HG03575 (cell line): Measurements from ENCODE around the gene NPTXR.

Experiments used
- ATAC-seq: cut with Tn5 transposase; IDR thresholded peaks from one replicate; pipeline ENCODE4 v1.9.1; 2021; ENCODE audit not compliant: unreplicated experiment, insufficient number of reproducible peaks, low FRiP score; ENCODE audit errors: extremely low read depth

Gene NPTXR

GRCh38 chr22:38870312-38870741 lies 26.5 kb upstream of the NPTXR start:
- no peak for ATAC-seq

- ATAC-seq, result no peak
Measured at GRCh38 chr22:38869663-38870062, 25.8 kb upstream of the NPTXR start.

DNA sequence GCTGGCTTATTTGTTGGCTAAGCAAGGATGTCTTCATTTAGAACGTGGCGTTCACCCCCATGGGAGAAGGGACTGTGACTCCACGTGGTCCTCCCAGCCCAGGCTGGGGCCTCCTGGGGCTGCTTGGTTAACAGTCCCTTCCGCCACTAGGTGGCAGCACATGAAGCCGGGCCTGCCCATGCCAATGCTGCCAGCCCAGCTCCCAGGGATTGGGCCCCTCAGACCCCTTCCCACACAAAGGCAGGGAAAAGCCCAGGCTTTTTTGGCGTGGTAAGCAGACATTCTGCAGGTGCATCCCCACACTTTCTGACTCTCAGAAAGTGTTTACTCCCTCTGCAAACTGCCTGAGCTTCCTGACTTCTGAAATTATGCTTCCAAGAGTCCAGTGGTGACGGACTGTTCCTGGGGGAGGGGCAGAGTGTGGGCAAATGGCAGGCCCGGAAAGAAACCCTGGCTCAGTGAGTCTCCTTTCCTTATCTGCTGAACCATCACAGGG lies 25.1 kb upstream of the NPTXR start:
- no peak for ATAC-seq

DNA sequence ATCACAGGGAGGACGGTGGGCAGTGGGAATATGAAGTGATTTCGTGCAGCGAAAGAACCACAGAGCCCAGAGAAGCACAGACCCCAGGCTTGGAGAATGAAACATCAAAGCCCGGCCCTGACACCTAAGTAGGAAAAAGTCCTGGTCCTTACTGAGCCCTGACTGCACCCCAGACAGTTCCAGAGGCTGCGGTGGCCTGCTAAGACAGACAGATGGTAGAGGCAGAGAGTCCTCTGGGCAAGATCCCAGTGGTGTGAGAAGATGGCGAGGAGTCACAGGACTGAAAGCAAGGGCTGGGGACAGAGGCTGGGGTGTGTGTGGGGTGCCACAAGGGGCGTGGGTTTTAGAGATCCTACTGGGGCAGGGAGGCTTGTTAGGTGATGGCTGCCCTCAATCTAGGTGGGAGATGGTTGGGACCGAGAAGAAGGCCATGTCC lies 24.5 kb upstream of the NPTXR start:
- ATAC-seq, result no peak

DNA sequence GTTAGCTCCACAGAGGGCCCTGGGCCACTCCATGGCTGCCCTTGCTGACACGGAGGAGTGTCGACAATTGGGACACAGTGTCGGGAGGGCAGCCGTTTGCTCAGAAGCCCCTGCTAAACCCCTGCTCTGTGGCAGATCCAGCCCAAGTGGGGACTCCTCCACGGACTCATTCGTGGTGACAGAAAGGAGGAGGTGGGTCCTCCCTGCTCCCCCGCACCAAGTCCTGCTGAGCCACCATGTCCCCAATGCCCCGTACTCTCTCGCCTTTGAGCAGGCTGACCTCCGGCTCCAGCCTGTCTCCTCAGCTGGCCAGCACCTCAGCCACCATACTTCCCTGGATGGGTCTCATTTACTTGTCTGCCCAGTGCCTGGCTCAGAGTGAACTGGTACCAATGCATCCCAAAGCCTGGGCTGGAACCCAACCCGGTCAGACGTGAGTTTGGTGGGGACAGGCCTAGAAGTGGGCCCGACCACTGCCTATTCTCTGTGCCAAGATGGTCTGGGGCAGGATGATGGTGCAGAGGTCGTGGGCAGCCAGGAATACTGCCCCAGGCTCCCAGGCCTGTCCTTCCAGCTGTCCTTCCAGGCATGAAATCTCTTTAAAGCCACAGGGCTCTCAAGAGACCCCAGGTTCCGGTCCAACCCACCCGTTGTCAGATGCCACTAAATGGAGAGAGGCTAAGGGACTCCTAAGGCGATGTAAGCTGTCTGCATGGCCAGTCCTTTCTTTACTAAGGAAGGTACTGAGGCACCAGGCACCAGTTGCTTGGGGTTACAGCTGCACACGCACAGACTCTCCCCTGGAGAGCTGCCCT lies 23.9 kb upstream of the NPTXR start:
- ATAC-seq, result no peak

DNA sequence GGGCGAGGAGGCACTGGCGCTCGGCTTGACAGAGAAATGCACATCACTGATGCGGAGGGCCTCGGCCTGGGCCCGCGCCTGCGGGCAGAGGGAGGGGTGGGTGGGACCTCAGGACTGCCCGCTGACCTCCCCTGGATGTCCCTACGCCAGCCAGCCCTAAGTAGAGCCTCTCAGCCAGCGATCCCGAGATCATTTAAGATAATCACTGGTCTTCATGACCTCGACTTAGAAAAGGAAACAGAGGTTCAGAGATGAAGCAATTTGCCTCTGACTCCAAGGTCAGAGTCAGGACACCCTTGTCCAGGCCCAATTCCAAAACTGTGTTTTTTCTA lies 23.3 kb upstream of the NPTXR start:
- no peak for ATAC-seq

- ATAC-seq, result no peak
Measured at GRCh38 chr22:38866399-38867123, 22.7 kb upstream of the NPTXR start.

DNA sequence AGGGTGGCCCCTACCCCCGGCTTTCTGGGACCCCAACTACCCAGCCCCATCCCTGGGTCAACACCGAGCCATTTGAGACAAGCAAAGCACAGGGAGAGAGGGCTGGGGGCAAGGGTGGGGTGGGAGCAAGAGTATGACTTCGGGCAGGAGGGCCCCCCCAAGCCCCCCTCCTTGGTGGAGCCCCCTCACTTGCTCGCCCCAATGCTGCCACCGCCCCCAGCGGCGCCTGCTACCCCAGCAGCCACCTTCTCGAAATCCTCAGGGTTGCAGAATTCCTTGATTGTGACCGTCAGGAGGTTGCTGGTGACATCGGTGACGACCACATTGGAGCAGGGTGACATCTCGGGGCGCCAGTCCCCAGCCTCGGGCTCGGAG lies 22.2 kb upstream of the NPTXR start:
- no peak for ATAC-seq

DNA sequence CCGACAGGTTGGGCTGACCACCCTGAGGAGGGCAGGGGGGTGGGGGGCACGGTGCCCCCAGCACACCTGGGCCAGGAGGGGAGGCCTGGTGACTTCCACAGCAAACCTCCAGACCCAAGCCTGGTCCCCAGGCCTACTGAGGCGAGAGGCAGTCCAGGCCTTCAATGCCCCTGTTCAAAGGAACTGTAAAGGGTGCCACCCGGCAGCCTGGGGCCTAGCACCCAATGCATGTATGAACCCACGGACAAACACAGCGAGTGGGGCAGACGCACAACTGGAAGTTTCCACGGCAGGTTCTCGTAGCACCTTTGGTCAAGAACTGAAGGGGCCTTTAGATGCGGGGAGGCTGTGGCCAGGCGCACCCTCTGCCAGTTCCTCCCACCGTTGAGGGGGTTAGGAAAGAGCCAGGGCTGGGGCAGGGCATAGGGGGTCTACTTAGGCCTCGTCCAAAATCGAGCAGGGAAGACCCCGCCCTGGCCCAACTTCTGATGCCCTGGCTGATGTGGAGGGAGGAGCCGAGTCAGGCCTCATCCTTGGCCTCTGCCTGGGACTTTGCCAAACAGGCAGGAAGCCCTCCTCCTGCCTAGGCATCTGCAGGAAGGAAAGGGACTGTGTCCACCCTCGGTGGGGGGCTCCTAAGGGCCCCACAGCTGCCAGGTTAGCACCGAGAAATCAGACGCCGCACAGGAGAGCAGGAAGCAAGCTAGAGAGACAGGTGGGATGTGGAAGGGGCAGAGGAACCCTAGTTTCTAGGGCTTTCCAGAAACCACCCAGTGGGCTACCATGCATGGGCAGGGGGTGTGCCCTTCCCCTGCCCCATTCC lies 21.6 kb upstream of the NPTXR start:
- ATAC-seq, result no peak

GRCh38 chr22:38864361-38865191 lies 20.7 kb upstream of the NPTXR start:
- no peak for ATAC-seq

DNA sequence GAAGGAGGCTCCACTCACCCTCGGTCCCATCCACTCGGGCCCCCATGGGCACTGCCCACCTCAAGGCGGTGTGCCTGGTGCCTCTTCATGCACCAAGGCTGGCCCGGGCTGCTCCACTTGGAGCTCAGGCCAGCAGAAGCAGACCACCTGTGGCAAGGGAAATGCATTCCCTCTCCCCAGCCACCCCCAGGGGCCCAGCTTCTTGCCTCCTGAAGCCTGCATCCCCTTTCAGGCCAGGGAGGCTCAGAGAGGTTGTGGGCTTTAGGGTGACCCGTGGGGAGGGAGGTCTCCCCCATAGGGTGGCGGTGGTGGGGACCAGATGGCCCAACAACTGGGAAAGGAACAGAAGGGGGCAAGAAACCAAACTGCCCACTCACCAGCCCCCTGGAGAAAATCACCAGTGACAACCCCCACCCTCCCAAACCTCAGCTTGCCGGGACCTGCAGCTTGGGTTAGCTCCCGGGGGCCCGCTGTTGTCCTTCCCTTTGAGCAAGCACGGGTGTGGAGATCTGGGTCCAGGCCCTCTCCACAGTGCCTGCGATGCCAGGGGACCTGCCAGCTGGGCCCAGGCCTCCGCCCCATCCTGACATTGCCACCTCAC lies 19.8 kb upstream of the NPTXR start:
- ATAC-seq, result no peak

DNA sequence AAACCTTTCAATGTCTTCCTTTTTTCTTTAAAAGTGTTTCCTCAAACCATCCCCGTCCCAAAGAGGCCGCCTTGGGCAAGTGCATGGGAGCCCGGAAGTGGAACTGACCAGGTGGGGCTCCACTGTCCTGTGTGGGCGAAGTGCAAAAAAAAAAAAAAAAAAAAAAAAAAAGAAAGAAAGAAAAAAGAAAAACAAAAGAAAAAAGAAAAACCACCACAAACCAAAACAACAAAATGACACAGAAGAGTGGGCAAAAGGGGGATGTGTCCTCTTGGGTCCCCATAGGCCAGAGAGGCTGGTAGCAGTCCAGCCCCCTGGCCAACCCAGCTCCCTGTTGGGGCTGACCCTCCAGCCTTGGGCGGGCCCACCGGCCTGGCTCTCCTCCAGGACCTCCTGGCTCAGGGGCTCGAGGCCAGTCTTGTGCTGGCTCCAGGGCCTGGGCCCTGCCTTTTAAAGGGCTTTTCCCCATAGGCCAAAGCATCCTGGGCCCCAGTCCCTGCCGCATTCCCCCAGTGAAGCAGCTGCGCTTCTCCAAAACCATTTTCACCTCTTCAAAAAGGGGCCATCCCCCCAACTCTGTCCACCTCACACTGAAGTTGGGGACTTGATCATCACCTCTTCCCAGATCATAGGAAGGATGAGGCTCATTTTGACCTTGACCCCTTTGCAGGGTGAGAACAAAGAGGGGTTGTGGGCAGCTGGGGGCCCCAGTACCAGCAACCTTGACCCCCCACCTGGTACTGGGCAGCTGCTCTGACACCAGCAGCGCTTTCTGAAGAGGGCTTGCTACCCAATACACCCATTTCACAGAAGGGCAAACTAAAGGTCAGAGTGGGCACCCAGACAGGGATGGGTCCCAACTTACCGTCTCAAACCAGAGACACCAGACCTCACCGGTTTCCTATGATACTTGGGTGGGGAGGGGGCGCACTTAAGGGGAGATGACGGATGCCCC lies 18.8 kb upstream of the NPTXR start:
- ATAC-seq, result no peak

GRCh38 chr22:38861927-38862326 lies 18.1 kb upstream of the NPTXR start:
- no peak for ATAC-seq

DNA sequence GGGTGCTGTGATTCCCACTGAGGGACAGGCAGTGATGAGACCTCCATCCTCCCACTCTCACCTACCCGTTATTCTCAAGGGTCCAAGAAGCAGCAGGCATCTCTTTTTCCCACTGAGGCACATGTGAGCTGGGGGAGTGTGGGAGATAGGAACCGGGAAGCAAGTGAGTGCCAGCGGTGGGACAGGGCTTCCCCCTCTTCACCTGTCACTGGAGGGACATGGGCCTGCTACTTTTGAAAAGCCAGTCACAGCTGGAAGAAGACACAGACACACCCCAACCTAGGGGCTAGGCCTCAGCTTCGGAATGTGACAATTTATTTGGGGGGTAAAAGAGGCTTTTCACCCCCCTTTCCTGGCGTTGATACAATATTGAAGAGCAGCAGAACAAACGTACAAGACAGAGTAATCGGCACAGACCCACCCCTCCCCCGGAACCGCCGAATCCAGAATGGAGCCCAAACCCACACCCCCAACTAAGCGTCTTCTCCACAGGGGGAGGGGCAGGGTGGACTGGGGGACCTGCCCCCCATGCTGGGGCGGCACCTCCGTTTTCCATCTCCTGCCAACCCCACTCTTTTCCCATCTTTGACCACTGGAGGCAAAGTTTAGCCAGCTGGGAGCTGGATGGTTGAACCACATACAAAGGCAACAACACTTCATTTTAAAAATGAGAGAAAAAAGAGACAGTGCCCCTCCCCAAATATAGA lies 17.5 kb upstream of the NPTXR start:
- ATAC-seq, result no peak

- no peak for ATAC-seq
Measured at GRCh38 chr22:38860283-38861169, 16.7 kb upstream of the NPTXR start.
